Occipital lobe (tissue), 2 donors: ENCODE data around the gene CFAP52. TPM values are rescaled to one million over a fixed set of nuclear protein-coding genes. Genes with fewer than 3 reads are reported as not detected.
"Not testable (repeated sequence)": the region's sequence is repeated elsewhere in the genome, so short reads cannot be mapped to it uniquely, and the experiment has no call there.

ENCODE experiments used
- DNase-seq: peaks from one replicate; lab custom pipeline; 2025; lab: John Stamatoyannopoulos, UW
- total RNA-seq: library from RNA; depleted of rRNA; stranded (reverse); fragments of >200 nt; gene quantifications from one replicate; pipeline ENCODE4 v1.2.3, GENCODE V29; 2014

Gene CFAP52
- total RNA-seq, 1 donor from 2014 or later: 2.2 TPM

DNA sequence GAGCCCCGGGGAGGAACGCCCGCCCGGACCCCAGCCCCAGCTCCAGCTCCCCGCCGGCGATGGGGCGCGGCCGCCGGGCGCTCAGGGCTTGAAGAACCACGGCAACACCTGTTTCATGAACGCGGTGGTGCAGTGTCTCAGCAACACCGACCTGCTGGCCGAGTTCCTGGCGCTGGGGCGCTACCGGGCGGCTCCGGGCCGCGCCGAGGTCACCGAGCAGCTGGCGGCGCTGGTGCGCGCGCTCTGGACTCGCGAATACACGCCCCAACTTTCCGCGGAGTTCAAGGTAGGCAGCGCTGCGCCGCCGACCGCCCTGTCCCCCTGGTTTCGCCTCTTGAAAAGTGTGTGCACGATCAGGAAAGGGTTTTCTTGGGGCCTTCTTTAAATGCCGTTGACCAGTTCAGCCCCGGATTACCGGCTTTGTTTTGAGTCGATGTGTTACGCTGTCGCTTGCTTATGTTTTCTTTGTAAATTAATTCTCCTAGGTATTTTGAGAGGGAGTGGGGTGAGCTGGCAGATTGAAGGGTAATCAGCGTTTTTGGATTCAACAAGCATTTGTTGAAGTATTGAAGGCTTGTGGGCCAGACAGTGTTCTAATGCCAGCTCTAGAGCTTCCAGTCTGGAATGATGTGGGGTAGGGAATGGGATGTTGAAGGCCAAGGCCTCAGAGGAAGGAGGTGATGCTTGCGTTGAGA, 69.6 kb downstream of the CFAP52 start:
- DNase-seq: no peak

DNA sequence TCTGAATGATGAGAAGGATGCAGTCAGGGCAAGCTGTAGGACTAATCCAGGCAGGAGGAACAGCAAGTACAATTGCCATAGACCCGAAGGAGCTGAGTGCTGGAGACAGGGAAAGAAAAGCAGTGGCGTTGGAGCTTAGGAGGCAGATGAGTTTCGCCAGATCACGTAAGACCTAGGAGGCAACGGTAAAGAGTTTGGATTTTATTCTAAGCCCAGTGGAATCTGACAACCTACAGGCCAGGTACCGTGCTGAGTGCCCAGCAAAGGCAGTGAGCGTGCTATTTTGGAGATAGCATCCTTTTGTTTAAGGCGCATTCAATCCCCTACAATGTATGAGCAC, 70.1 kb downstream of the CFAP52 start:
- DNase-seq: no peak

DNA sequence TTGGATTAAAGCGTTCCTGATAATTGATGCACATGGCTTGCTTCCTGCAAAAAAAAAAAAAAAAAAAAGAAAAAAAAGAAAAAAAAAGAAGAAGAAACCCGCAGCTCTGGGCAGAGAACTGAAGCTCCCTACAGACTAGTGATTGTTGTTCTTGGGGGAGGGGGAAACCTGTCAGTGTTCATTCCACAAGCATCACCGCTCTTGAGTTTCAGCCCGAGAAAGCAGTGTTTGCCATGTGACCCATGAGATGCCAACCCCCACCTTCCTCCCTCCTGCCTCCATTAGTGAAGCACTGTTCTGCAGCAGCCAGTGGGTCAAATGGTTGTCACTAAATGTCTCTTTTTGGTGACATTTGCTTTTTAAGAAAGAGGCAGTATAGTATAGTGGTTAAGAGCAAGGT, 70.6 kb downstream of the CFAP52 start:
- no peak for DNase-seq

DNA sequence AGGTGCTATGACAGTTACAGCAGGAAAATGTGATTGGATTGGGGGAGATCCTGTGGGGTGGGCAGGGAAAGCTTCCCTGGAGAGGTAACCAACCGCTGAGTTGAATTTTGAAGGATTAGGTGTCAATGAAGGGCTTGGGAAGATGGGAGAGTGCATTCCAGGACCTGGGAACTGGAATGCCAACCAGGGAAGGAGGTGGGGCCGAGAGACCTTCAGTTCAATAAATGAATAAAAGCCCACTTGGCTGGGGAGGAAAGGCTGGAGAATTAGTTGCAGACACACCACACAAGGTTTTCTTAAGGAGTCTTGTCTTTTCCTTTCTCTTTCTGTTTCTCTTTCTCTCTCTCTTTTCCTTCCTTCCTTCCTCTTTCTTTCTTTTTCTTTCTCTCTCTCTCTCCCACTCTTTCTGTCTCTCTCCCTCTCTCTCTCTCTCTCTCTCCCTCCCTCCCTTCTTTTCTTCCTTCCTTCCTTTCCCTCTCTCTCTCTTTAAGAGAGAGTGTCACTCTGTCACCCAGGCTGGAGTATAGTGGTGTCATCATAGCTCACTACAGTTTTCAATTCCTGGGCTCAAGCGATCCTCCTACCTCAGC, 72.2 kb downstream of the CFAP52 start:
- no peak for DNase-seq

- peak; percentile 37 for DNase-seq
Measured at GRCh38 chr17:9658593-9659211, 82.3 kb downstream of the CFAP52 start.

GRCh38 chr17:9661027-9661426, 84.6 kb downstream of the CFAP52 start:
- no peak for DNase-seq

DNA sequence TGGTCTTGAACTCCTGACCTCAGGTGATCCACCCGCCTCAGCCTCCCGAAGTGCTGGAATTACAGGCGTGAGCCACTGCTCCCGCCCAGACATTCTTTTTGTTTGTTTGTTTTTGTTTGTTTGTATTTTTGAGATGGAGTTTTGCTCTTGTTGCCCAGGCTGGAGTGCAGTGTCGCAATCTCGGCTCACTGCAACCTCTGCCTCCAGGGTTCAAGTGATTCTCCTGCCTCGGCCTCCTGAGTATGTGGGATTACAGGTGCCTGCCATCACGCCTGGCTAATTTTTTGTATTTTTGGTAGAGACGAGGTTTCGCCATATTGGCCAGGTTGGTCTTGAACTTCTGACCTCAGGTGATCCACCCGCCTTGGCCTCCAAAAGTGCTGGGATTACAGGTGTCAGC, 87.1 kb downstream of the CFAP52 start:
- DNase-seq: not testable (repeated sequence)

DNA sequence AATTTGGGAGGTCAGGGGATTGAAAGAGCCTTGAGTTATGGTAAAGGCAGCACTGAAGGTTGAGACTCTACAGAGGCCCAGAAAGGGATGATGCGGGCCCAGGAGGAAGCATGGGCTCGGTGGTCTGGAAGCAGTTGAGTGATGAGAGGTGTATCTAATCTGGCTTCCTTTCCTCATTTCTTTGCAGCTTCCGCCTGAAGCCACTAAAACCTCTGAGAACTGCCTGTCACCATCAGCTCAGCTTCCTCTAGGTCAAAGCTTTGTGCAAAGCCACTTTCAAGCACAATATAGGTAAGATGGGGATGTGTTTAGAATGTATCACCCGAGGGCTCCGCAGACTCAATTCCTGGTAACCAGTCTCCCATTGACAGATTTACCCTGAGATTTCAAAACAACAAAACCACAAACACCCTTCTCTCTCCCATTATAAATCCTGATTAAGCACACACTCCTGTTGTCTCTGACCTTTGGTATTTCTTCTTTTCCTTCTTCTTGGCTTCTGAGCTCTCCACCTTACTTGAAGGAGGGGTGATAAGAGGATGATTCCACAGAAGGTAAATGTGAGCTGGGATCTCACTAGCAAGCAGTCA, 90.1 kb downstream of the CFAP52 start:
- no peak for DNase-seq

DNA sequence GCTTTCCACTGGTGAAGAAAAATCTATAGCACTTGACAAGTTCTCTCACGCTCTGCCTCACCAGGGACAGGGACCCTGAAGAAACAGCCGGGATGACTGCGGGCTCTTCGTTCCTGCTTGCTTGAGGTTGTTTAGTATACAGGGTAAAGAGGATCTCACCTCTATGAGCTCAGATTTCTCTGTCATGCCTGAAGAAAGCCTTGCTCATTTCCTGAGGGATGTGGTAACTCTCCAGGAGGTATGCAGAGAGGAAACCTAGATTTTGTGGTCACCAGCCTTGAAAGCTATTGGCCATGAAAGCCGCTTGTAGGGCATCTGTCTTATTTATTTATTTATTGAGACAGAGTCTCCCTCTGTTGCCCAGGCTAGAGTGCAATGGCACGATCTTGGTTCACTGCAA, 92.1 kb downstream of the CFAP52 start:
- DNase-seq: no peak

DNA sequence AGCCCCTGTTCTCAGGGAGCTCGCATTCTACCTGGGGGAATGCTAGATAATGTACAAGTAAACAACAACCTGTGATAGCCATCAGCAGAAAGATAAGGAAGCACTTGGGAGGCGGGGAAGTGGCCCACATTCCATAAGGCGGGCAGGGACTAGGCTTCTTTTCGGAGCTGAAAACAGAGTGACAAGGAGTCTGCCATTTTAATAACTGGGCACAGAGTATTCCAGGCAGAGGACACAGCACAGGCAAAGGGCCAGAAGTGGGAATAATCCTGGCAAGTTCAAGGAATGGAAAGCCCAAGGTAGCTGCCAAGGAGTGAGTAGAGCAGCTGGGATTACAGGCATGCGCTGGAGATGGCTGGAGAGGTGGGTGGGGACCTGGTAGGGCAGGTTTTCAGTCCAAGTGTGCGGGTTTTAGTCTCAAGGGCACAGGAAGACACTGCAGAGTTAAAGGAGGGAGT, 93.1 kb downstream of the CFAP52 start:
- DNase-seq: no peak

DNA sequence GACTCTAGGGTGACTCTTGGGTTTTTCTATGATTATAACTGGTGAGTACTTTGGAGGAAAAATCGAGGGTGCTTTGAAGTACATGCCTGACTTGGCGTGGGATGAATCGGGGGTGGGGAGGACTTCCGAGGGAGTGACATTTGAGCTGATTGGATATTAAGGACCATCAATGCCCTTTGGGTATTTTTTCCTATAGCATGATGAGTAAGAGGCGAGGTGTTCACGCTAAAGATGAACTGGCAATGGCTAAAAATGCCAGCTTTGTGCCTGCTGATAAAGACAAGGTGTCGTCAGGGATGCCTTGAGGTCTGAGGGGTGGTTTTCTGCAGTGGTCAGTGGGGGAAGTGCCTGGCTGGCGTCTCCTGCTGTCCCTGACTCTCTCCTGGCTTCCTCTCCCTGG, 94.2 kb downstream of the CFAP52 start:
- no peak for DNase-seq

DNA sequence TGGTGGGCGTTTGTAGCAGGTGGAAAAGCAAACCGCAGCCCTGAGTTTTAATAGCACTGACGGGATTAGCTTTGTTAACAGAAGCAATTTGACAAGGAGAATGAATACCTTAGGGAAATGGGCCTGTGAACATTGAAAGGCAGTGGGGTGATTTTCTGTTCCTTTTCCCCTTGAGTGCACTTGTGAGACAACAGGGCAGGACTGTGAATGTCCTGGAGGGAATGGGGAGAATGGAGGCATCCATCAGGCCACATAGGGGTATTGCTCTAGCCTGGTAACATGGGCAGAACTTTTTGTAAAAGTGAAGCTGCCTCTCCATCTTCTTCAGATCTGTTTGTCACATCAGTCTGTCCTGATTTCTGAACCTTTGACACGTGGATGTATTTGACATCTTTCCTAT, 95.1 kb downstream of the CFAP52 start:
- DNase-seq: no peak

DNA sequence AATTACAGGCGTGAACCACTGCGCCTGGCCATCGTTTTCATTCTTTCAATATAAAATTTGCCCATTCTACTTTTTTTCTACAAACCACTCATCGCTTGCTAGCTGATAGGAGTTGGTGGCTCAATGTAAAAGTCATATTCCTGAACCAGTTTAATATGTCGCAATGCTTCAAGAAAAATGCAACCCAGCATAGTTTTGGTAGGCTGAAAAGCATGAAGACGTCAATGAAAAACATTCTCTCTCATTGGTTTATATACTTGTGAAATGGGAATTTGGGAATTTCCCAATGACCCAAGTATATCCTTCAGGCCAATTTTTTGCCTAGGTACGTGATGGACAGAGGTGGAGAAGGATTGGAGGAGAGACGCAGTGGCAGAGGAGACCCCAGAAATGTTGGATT, 95.8 kb downstream of the CFAP52 start:
- DNase-seq: no peak

DNA sequence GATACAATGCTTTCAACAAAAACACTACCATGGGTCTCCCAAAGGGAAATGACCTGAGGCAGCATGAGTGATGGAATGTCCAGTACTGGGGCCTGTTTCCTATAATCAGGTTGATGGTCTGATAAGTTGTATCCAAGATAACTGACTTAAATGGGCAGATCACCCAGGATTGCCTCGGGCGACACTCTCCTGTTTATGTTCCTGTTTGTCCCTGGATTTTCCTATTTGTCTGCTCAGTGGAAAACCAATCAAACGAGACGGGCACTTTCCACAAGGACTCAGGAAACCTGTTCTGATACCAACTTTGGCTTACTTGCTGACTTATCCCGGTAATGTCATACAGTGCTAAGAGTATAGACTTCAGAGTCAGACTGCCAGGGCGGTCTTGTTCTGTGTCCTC, 96.2 kb downstream of the CFAP52 start:
- DNase-seq: no peak

GRCh38 chr17:9676084-9676483, 99.6 kb downstream of the CFAP52 start:
- no peak for DNase-seq

DNA sequence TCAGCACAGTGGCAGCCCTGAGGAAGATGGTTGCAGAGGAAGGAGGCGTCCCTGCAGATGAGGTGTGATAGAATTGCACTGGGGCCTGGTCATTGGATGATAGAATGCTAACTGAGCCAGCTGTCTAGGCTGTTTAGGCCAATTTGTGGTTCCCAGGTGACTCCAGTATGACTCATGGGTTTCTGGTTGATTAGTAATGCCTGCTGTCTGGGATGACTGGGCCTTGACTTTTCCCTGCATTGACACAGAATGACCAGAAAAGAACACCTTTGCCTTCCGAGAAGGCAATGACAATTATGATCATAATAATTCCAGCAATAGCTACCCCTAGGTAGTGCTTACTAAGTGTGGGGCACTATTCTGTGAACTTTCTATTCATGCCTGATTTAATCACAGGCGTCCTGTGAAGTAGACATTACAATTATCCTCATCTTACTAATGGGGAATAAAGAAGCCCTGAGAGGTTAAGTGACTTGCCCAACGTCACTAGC, 100.4 kb downstream of the CFAP52 start:
- no peak for DNase-seq

DNA sequence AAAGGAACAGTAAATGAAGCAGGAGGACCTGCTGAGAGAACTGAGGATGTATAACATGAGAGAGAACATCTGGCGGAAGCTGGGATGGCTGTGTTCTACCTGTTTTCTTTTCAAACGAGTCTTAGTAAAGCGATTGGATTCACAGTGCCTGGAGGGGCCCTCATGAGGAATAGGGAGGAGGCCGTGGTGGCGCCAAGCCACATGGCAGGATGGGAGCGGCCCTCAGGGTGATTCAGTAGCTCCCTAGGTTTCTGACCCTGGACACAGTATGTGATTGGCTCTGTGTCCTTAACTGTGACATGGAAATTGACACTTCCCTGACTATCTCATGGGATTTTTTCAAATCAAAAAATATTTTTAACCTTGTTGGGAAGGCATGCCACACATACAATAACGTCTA, 101.0 kb downstream of the CFAP52 start:
- DNase-seq: no peak

GRCh38 chr17:9677896-9678295, 101.5 kb downstream of the CFAP52 start:
- no peak for DNase-seq

DNA sequence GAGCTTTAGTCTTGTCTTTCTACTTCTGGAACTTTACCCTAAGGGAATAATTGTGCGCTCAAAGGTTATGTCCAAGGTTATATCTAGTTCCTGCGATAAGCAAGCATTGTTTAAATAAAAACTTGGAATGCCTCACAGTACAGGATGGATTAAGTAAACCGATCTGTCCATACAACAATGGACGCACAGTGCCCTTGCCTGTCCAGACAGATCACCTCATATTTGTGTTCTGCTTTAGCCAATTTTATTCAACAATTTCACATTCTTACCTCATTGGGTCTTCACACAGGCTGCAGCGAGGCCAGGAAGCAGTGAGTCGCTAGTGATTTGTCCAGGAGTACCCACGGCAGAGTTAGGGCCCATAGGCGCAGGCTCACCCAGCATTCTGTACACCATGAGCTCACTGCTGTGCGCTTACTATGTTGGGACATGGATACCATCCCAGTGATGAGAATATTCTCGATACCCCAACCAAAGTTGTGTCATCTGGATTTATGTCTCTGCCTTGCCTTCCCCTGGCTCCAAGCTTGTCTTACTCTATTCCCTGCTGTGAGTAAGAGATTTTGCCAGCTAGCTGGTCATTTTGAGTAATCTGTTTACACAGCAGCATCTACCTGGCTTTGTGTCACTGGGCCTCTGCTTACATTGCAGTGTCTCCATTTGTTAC, 108.6 kb downstream of the CFAP52 start:
- no peak for DNase-seq
